ENCODE data around the gene SEPTIN1. TPM values are rescaled to one million over a fixed set of nuclear protein-coding genes. Genes with fewer than 3 reads are reported as not detected.

The SEPTIN1 gene
- total and polyA plus RNA-seq, 2 donors (not counting 3 experiments of a cell fraction or from before 2014, with no cell fraction given), result 0.07 to 0.75 TPM

- Histone ChIP-seq H3K36me3 (ENCODE audit: control insufficient read depth in 2 of 2, extremely low read depth in 1 of 2, insufficient read depth in 2 of 2, low read length in 2 of 2) (peaks cover 6 to 34% of the 10 kb centered on the region in 2 experiments), H3K4me3 (replicated peaks in 1 of 3; ENCODE audit: insufficient read depth in 1 of 3, low read depth in 1 of 3, low read length in 3 of 3) (peak overlapping the region; percentile 65 to 84 (median 78)), H3K4me2 (ENCODE audit: insufficient read depth, low read length) (peak overlapping the region; percentile 83), H3K9me1 (replicated peaks; ENCODE audit: control insufficient read depth, extremely low read depth, insufficient read depth, low read length) (no peaks in the 10 kb centered on the region), H3K27me3 (ENCODE audit: control insufficient read depth in 2 of 2, insufficient read depth in 2 of 2, low read length in 2 of 2) (no peaks in the 10 kb centered on the region), H4K20me1 (replicated peaks; ENCODE audit: control insufficient read depth, extremely low read depth, insufficient read depth, low read length) (no peaks in the 10 kb centered on the region), H3K9me3 (replicated peaks; ENCODE audit: control insufficient read depth, insufficient read depth, low read length) (no peaks in the 10 kb centered on the region), H3K27ac (ENCODE audit: insufficient read depth, low read depth, low read length) (peak overlapping the region; percentile 95), H3K9ac (replicated peaks; ENCODE audit: extremely low read depth, insufficient read depth, low read length) (peak overlapping the region; percentile 96), H2AFZ (ENCODE audit: low read depth, low read length) (peak overlapping the region; percentile 52), H3K79me2 (ENCODE audit: control insufficient read depth, insufficient read depth, low read length) (peaks cover 19% of the 10 kb centered on the region), H3K4me1 (ENCODE audit: control insufficient read depth, extremely low read depth, insufficient read depth, low read length) (peaks cover 32% of the 10 kb centered on the region)
- dilution Hi-C loops (cut with MboI; ENCODE audit: extremely low pct_ligation_motif_present, low sequenced_read_pairs), result no loop called here
- ChIA-PET CTCF (interaction anchor here (0.7 to 2.5 kb wide), 8 partner anchors 10 to 262 kb away, joined by 3 to 12 read pairs (median 4); partner anchors contain the start of gene ZNF48), POLR2A (interaction anchor here (0.6 kb wide), 1 partner anchor 16 kb away, joined by 3 read pairs; the partner anchor contains the start of gene TBC1D10B)
- peak; percentile 58 for DNase-seq (ENCODE audit: low read depth, low spot score)
- TF ChIP-seq, protein P1, sequence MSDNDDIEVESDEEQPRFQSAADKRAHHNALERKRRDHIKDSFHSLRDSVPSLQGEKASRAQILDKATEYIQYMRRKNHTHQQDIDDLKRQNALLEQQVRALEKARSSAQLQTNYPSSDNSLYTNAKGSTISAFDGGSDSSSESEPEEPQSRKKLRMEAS (IDR thresholded peaks at IDR 0.05; ENCODE audit: insufficient read depth, insufficient read length), result no peak
- TF ChIP-seq POLR2AphosphoS5 (IDR thresholded peaks at IDR 0.05; ENCODE audit: insufficient read depth, low read depth, low read length) (no peak), MYC (IDR thresholded peaks at IDR 0.05; ENCODE audit: low read depth, low read length) (no peak), POLR2A (IDR thresholded peaks at IDR 0.05; ENCODE audit: low read depth, low read length) (no peak), GATA2 (IDR thresholded peaks at IDR 0.05; ENCODE audit: insufficient read depth, insufficient read length, low read depth, low read length) (no peak), CTCF (IDR thresholded peaks at IDR 0.05; ENCODE audit: extremely low read depth in 1 of 2, insufficient read depth in 1 of 2, low read depth in 1 of 2, low read length in 2 of 2) (no peak), FOS (IDR thresholded peaks at IDR 0.05; ENCODE audit: borderline replicate concordance, insufficient read depth, low read length) (no peak), EZH2 (IDR thresholded peaks at IDR 0.05; ENCODE audit: borderline replicate concordance, low read depth, low read length, severe bottlenecking) (no peak), JUN (IDR thresholded peaks at IDR 0.05; ENCODE audit: borderline replicate concordance, insufficient read depth, insufficient read length, low read depth) (no peak)
- intact Hi-C loops (cut with micrococcal nuclease), result loop anchor here (1.0 kb wide), 2 partner anchors 19 to 46 kb away; no protein-coding TSS in a partner anchor
- FAIRE-seq, result peak; percentile 12
- TSS peak; percentile 32 for BruUV-seq (replicated peaks)
These were observed 27.8 kb downstream of the SEPTIN1 start for GRCh38 chr16:30354423-30355143.

Measured in endothelial cell of umbilical vein (primary cell).